Keratinocyte (primary cell): ENCODE results near the gene MC1R. TPM values are rescaled to one million over a fixed set of nuclear protein-coding genes. Genes with fewer than 3 reads are reported as not detected.
A peak's percentile ranks its signal among the peaks of the same experiment; 100 is the strongest.

ENCODE experiments used
- DNase-seq: peaks from one replicate; pipeline ENCODE4 v3.0.0-alpha.2; 2011; ENCODE audit warnings: low read depth, missing footprints, low spot score
- FAIRE-seq: peaks from 2 replicates; lab custom pipeline; 2011; peaks lifted over from hg19 to GRCh38; lab: Jason Lieb, UNC
- H2AFZ ChIP-seq: 2 replicates; pipeline ENCODE4 v1.6.0; 2012; ENCODE audit warnings: low read length, control low read depth, inconsistent platforms; ENCODE audit not compliant: control insufficient read depth
- H3K27ac ChIP-seq: 2 replicates; pipeline ENCODE4 v1.5.1; 2011; ENCODE audit warnings: low read length; ENCODE audit not compliant: control insufficient read depth, insufficient read depth
- H3K27me3 ChIP-seq: 3 replicates; pipeline ENCODE4 v1.6.0; 2011; ENCODE audit warnings: low read length; ENCODE audit not compliant: control insufficient read depth, insufficient read depth; ENCODE audit errors: extremely low read depth
- H3K36me3 ChIP-seq, 2 experiments: 2 replicates in 1 of 2; 3 replicates in 1 of 2; pipeline ENCODE4 v1.5.1; 2011; ENCODE audit warnings: low read length in 2 of 2, mild to moderate bottlenecking in 1 of 2; ENCODE audit not compliant: control insufficient read depth in 2 of 2, insufficient read depth in 2 of 2; ENCODE audit errors: extremely low read depth in 1 of 2
- H3K4me1 ChIP-seq: 3 replicates; pipeline ENCODE4 v1.5.1; 2011; ENCODE audit warnings: low read length; ENCODE audit not compliant: control insufficient read depth, insufficient read depth; ENCODE audit errors: extremely low read depth
- H3K4me2 ChIP-seq: 3 replicates; pipeline ENCODE4 v1.6.0; 2011; ENCODE audit warnings: low read depth, low read length; ENCODE audit not compliant: control insufficient read depth, insufficient read depth; ENCODE audit errors: extremely low read depth
- H3K4me3 ChIP-seq, 3 experiments: fragments of 200-600 bp in 1 of 3; sonication (generic) in 1 of 3; 2 replicates in 2 of 3; 3 replicates in 1 of 3; pipeline ENCODE4 v1.5.1; 2011 to 2016; ENCODE audit warnings: low read length in 3 of 3, mild to moderate bottlenecking in 3 of 3, control low read depth in 2 of 3, inconsistent platforms in 1 of 3, low read depth in 1 of 3, mixed read lengths in 1 of 3, mixed run types in 1 of 3, moderate library complexity in 1 of 3; ENCODE audit not compliant: control insufficient read depth in 2 of 3, insufficient read depth in 2 of 3; ENCODE audit errors: extremely low read depth in 1 of 3
- H3K79me2 ChIP-seq: 2 replicates; pipeline ENCODE4 v1.6.0; 2012; ENCODE audit warnings: low read length; ENCODE audit not compliant: control insufficient read depth, insufficient read depth
- H3K9ac ChIP-seq: 3 replicates; pipeline ENCODE4 v1.6.0; 2011; ENCODE audit warnings: low read length; ENCODE audit not compliant: control insufficient read depth, insufficient read depth; ENCODE audit errors: extremely low read depth
- H3K9me1 ChIP-seq: 3 replicates; pipeline ENCODE4 v1.6.0; 2011; ENCODE audit warnings: low read length; ENCODE audit not compliant: control insufficient read depth, insufficient read depth; ENCODE audit errors: extremely low read depth
- H3K9me3 ChIP-seq: 2 replicates; pipeline ENCODE4 v1.5.1; 2012; ENCODE audit warnings: low read depth, low read length; ENCODE audit not compliant: control insufficient read depth
- H4K20me1 ChIP-seq: 3 replicates; pipeline ENCODE4 v1.6.0; 2011; ENCODE audit warnings: low read length; ENCODE audit not compliant: control insufficient read depth, insufficient read depth; ENCODE audit errors: extremely low read depth
- EZH2 ChIP-seq: IDR thresholded peaks from one replicate; pipeline ENCODE4 v1.6.1; 2012; ENCODE audit warnings: inconsistent platforms, mild to moderate bottlenecking, low read length, moderate library complexity
- dilution Hi-C: fragments of 300-500 bp; cut with MboI; formaldehyde crosslinking; loops from one replicate; pipeline ENCODE4 v1.7.0; 2020; ENCODE audit warnings: low sequenced_read_pairs; ENCODE audit not compliant: extremely low pct_ligation_motif_present
- polyA plus RNA-seq, 5 experiments: library from polyadenylated mRNA; depleted of rRNA in 3 of 5; stranded (reverse) in 3 of 5; stranded (forward) in 1 of 5; unstranded in 1 of 5; fragments of >200 nt; gene quantifications; 1 replicate in 1 of 5; 2 replicates in 3 of 5; 3 replicates in 1 of 5; pipeline versions ENCODE4 v1.2.1 to v1.2.3, GENCODE V29; 2011 to 2012; ENCODE audit warnings: missing spikeins in 2 of 5, low read depth in 1 of 5, low replicate concordance in 1 of 5
- TF ChIP-seq, protein P1 (sequence below), 3 experiments: IDR thresholded peaks in 1 of 3; conservative IDR thresholded peaks in 1 of 3; optimal IDR thresholded peaks in 1 of 3; 2 replicates in 2 of 3; 3 replicates in 1 of 3; pipeline versions ENCODE3 to v1.5.1; 2011; ENCODE audit warnings: low read length in 3 of 3, mild to moderate bottlenecking in 3 of 3, moderate library complexity in 2 of 3, control low read depth in 1 of 3, inconsistent platforms in 1 of 3; ENCODE audit not compliant: insufficient read depth in 2 of 3; ENCODE audit errors: extremely low read depth in 1 of 3

Gene MC1R
- polyA plus RNA-seq, 1 donor (not counting 4 experiments of a cell fraction or from before 2014, with no cell fraction given), result 1.1 TPM

DNA sequence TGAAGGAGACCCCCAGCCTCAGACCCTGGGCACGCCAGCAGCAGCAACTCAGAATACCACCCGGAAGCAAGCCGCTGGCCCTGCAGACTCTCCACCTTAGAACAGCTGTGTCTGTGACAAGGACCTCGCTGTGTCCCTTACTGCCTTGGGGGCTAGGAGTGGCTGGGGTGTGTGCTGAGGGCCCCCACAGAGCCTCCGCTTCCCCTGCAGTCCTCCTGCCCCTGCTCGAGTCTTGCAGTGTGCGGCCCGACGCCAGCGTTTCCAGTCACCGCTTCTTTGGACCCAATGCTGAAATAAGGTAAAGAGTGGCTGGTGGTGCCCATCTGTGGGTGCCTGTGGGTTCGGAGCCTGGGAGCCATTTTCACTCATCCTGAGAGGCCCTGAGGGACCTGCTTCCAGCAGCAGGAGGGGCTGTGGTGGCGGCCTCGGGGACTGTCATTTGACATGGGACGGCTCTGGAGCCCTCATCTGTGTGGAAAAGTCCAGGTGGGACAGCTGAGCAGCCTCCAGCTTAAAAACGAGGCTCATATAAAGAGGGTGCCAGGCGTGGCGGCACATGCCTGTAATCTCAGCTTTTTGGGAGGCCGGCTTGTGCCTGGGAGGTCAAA, 14.7 kb upstream of the MC1R start:
- no peak overlapping the region for H3K27ac ChIP-seq
- H3K79me2 ChIP-seq, result no peaks in the 10 kb centered on the region
- H3K9ac ChIP-seq, result no peak overlapping the region
- H3K9me3 ChIP-seq, result no peaks in the 10 kb centered on the region
- H3K27me3 ChIP-seq, result no peaks in the 10 kb centered on the region
- no peak overlapping the region for H3K4me3 ChIP-seq
- H2AFZ ChIP-seq, result no peak overlapping the region
- peaks cover 28 to 45% of the 10 kb centered on the region in 2 experiments for H3K36me3 ChIP-seq
- peaks cover 4% of the 10 kb centered on the region for H4K20me1 ChIP-seq
- H3K4me1 ChIP-seq, result no peaks in the 10 kb centered on the region
- H3K9me1 ChIP-seq, result no peaks in the 10 kb centered on the region
- FAIRE-seq (no peak), DNase-seq (no peak)
- TF ChIP-seq EZH2, result no peak
- TF ChIP-seq, protein P1, sequence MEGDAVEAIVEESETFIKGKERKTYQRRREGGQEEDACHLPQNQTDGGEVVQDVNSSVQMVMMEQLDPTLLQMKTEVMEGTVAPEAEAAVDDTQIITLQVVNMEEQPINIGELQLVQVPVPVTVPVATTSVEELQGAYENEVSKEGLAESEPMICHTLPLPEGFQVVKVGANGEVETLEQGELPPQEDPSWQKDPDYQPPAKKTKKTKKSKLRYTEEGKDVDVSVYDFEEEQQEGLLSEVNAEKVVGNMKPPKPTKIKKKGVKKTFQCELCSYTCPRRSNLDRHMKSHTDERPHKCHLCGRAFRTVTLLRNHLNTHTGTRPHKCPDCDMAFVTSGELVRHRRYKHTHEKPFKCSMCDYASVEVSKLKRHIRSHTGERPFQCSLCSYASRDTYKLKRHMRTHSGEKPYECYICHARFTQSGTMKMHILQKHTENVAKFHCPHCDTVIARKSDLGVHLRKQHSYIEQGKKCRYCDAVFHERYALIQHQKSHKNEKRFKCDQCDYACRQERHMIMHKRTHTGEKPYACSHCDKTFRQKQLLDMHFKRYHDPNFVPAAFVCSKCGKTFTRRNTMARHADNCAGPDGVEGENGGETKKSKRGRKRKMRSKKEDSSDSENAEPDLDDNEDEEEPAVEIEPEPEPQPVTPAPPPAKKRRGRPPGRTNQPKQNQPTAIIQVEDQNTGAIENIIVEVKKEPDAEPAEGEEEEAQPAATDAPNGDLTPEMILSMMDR (optimal IDR thresholded peaks at IDR 0.05 in 1 of 3, IDR thresholded peaks at IDR 0.05 in 1 of 3, conservative IDR thresholded peaks at IDR 0.05 in 1 of 3; ENCODE audit: extremely low read depth in 1 of 3, insufficient read depth in 2 of 3, low read length in 3 of 3), result no peak
- dilution Hi-C loops, result no loop called here
- H3K4me2 ChIP-seq, result no peak overlapping the region

GRCh38 chr16:89904606-89905510, 13.8 kb upstream of the MC1R start:
- H3K27ac ChIP-seq, result peak overlapping the region; percentile 20
- TF ChIP-seq, protein P1 (optimal IDR thresholded peaks at IDR 0.05 in 1 of 3, IDR thresholded peaks at IDR 0.05 in 1 of 3, conservative IDR thresholded peaks at IDR 0.05 in 1 of 3; ENCODE audit: extremely low read depth in 1 of 3, insufficient read depth in 2 of 3, low read length in 3 of 3), result no peak
- no peak for TF ChIP-seq EZH2
- FAIRE-seq (no peak), DNase-seq (no peak)
- H3K4me1 ChIP-seq, result peaks cover under 1% of the 10 kb centered on the region
- peaks cover 4% of the 10 kb centered on the region for H4K20me1 ChIP-seq
- no peaks in the 10 kb centered on the region for H3K79me2 ChIP-seq
- no peaks in the 10 kb centered on the region for H3K9me1 ChIP-seq
- H3K4me2 ChIP-seq, result no peak overlapping the region
- dilution Hi-C loops, result no loop called here
- no peak overlapping the region for H3K9ac ChIP-seq
- no peak overlapping the region for H2AFZ ChIP-seq
- H3K27me3 ChIP-seq, result no peaks in the 10 kb centered on the region
- no peaks in the 10 kb centered on the region for H3K9me3 ChIP-seq
- H3K4me3 ChIP-seq, result no peak overlapping the region
- peaks cover 25 to 47% of the 10 kb centered on the region in 2 experiments for H3K36me3 ChIP-seq
